Duodenal mucosa (tissue), 2 donors: ENCODE data around the gene MKRN2OS.

ENCODE experiments used
- H3K27ac ChIP-seq: one replicate; pipeline ENCODE4 v1.7.0; 2013; ENCODE audit warnings: low read depth, low read length
- H3K27me3 ChIP-seq, 2 donors: one replicate each; pipeline ENCODE4 v1.7.0; 2013; ENCODE audit warnings: low read length in 2 of 2, control low read depth in 1 of 2; ENCODE audit not compliant: insufficient read depth in 2 of 2, control insufficient read depth in 1 of 2
- H3K36me3 ChIP-seq, 2 donors: one replicate each; pipeline ENCODE4 v1.7.0; 2013; ENCODE audit warnings: low read length in 2 of 2, control low read depth in 1 of 2; ENCODE audit not compliant: insufficient read depth in 2 of 2, control insufficient read depth in 1 of 2
- H3K4me1 ChIP-seq, 2 donors: one replicate each; pipeline ENCODE4 v1.7.0; 2013; ENCODE audit warnings: low read length in 2 of 2, control low read depth in 1 of 2; ENCODE audit not compliant: insufficient read depth in 2 of 2, control insufficient read depth in 1 of 2
- H3K4me3 ChIP-seq, 2 donors: one replicate each; pipeline ENCODE4 v1.7.0; 2013; ENCODE audit warnings: low read length in 2 of 2, low read depth in 1 of 2
- H3K9ac ChIP-seq, 2 donors: one replicate each; pipeline ENCODE4 v1.7.0; 2013; ENCODE audit warnings: low read length in 2 of 2, low read depth in 1 of 2
- H3K9me3 ChIP-seq, 2 donors: one replicate each; pipeline ENCODE4 v1.7.0; 2013; ENCODE audit warnings: low read length in 2 of 2, control low read depth in 1 of 2; ENCODE audit not compliant: control insufficient read depth in 1 of 2

The MKRN2OS gene

DNA sequence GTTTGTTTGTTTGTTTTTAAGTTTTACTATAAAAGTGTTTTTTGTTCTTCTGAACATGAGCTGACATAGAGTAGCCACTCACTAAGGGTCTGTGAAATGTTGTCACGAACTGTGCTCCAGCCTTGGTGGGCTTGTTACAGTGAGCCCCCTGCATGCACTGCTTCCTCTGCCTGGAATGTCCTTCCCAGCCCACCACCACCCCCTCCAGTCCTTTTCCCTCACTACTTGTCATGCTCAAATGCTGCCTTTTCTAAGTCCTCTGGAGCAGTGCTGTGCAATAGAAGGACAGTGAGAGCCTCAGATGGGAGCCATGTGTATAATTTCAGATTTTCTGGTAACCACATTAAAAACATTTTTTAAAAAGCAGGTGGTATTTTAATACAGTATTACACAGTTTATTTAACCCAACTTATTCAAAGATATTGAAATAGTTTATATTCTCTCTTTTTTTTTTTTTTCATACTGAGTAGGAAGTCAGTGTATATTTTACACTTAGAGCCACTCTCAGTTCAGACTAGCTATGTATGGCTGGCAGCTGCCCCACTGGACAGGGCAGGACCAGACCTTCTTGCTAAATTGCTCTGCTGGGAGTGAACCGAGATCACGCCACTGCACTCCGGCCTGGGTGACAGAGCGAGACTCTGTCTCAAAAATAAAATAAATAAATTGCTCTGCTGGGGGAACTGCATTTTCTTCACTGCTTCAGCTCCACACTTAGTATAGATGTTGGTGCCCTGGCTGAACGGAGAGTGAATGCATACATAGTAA, 26.9 kb downstream of the MKRN2OS start:
- H3K27ac ChIP-seq: no peak overlapping the region
- H3K27me3 ChIP-seq: no peaks in the 10 kb centered on the region
- H3K4me1 ChIP-seq: peaks cover 0 to 3% of the 10 kb centered on the region in 2 donors
- H3K36me3 ChIP-seq: peaks cover 0 to 31% of the 10 kb centered on the region in 2 donors
- no peak overlapping the region for H3K4me3 ChIP-seq
- H3K9ac ChIP-seq: no peak overlapping the region
- H3K9me3 ChIP-seq: no peaks in the 10 kb centered on the region

DNA sequence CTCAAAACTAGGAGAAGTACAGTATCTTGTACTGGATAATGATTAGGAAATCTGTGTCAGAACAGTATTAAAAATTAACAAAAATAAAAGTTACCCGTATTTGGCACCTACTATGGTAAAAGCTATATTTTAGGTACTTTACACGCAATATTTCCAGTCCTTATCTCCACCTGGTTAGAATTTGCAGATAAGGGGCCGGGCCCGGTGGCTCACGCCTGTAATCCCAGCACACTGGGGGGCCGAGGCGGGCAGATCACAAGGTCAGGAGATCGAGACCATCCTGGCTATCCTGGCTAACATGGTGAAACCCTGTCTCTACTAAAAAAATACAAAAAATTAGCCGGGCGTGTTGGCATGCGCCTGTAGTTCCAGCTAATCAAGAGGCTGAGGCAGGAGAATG, 28.4 kb downstream of the MKRN2OS start:
- H3K9ac ChIP-seq: no peak overlapping the region
- H3K36me3 ChIP-seq: peaks cover 0 to 26% of the 10 kb centered on the region in 2 donors
- H3K4me1 ChIP-seq: peaks cover 0 to 3% of the 10 kb centered on the region in 2 donors
- no peak overlapping the region for H3K4me3 ChIP-seq
- no peak overlapping the region for H3K27ac ChIP-seq
- no peaks in the 10 kb centered on the region for H3K27me3 ChIP-seq
- H3K9me3 ChIP-seq: no peaks in the 10 kb centered on the region

- no peak overlapping the region for H3K9ac ChIP-seq
- no peaks in the 10 kb centered on the region for H3K9me3 ChIP-seq
- H3K27ac ChIP-seq: no peak overlapping the region
- no peaks in the 10 kb centered on the region for H3K27me3 ChIP-seq
- H3K4me3 ChIP-seq: no peak overlapping the region
- peaks cover 0 to 19% of the 10 kb centered on the region in 2 donors for H3K36me3 ChIP-seq
- H3K4me1 ChIP-seq: peaks cover 0 to 3% of the 10 kb centered on the region in 2 donors
These were observed 29.7 kb downstream of the MKRN2OS start for GRCh38 chr3:12515631-12516030.

DNA sequence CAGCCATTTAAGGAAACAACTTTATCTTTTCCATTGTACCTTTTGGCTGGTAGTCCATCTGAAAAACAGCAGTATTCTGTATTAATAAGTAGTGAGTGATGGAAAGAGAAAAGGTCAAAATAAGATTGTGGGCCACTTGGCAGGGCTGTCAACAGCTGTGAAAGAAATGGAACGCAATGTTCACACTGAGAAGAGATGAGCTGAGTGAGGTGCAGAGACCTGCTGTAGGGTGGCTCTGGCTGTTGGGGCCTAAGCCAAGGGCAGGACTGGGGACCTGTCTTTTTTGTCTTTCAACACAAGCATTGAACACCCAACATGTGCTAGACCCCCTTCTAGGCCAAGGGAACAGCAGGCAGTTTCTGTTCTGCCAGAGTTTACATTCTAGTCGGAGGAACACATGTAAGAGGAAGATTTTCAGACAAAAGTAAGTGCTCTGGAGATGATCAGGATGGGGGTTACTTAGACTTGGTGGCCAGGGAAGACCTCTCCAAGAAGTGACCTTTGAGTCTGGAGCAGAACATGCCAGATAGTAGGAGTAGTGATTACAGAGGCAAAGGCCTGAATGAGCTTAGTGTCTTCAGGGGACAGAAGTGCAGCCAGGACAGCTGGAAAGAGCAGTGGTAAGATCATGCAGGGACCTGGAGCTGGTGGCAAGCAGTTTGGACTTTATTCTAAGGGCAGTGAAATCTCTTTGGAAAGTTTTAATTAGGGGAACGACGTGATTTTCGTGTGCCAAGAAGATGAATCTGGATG, 31.4 kb downstream of the MKRN2OS start:
- Histone ChIP-seq H3K9ac (no peak overlapping the region), H3K4me1 (peaks cover 0 to 3% of the 10 kb centered on the region in 2 donors), H3K27me3 (no peaks in the 10 kb centered on the region), H3K36me3 (peaks cover 0 to 25% of the 10 kb centered on the region in 2 donors), H3K9me3 (no peaks in the 10 kb centered on the region), H3K4me3 (no peak overlapping the region), H3K27ac (no peak overlapping the region)

DNA sequence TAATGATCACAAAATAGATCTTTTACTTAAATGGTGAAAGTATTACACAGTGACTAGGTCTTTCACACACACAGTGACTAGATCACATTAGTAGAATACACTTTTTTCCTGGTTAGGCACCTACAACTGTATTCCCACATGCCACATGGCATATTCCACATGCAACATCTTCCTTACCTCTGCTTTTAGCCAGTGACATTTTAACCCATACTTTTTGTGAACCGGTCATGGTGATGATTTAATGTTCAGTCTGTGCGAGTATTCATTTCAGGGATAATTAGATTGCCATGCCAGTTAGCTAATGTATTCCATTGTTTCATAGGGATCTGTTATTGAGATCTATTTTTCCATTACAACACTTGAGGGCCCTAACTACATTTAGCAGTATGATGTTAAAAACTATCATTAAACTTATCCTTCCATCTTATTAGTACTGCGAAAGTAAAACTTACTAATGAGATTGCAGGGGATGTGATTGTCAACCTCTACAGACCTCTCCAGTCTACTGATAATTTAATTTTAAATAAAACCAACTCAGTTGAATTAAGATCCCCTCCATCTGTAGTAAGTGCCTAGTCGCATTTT, 32.7 kb downstream of the MKRN2OS start:
- H3K36me3 ChIP-seq: peaks cover under 1 to 29% of the 10 kb centered on the region in 2 donors
- H3K9ac ChIP-seq: no peak overlapping the region
- no peaks in the 10 kb centered on the region for H3K9me3 ChIP-seq
- H3K4me3 ChIP-seq: no peak overlapping the region
- H3K4me1 ChIP-seq: peaks cover 0 to 2% of the 10 kb centered on the region in 2 donors
- no peak overlapping the region for H3K27ac ChIP-seq
- H3K27me3 ChIP-seq: no peaks in the 10 kb centered on the region

- no peak overlapping the region for H3K9ac ChIP-seq
These were observed 35.8 kb downstream of the MKRN2OS start for GRCh38 chr3:12509466-12509865.

GRCh38 chr3:12508291-12508700, 37.0 kb downstream of the MKRN2OS start:
- Histone ChIP-seq H3K27ac (no peak overlapping the region), H3K9me3 (no peaks in the 10 kb centered on the region), H3K36me3 (peaks cover 11 to 54% of the 10 kb centered on the region in 2 donors), H3K4me3 (no peak overlapping the region), H3K27me3 (no peaks in the 10 kb centered on the region), H3K9ac (no peak overlapping the region), H3K4me1 (no peaks in the 10 kb centered on the region)

More at GRCh38 chr3:12509466-12509865, 35.8 kb downstream of the MKRN2OS start:
- H3K27ac ChIP-seq: no peak overlapping the region
- H3K9me3 ChIP-seq: no peaks in the 10 kb centered on the region
- peaks cover 7 to 42% of the 10 kb centered on the region in 2 donors for H3K36me3 ChIP-seq
- no peak overlapping the region for H3K4me3 ChIP-seq
- H3K27me3 ChIP-seq: no peaks in the 10 kb centered on the region
- no peaks in the 10 kb centered on the region for H3K4me1 ChIP-seq

DNA sequence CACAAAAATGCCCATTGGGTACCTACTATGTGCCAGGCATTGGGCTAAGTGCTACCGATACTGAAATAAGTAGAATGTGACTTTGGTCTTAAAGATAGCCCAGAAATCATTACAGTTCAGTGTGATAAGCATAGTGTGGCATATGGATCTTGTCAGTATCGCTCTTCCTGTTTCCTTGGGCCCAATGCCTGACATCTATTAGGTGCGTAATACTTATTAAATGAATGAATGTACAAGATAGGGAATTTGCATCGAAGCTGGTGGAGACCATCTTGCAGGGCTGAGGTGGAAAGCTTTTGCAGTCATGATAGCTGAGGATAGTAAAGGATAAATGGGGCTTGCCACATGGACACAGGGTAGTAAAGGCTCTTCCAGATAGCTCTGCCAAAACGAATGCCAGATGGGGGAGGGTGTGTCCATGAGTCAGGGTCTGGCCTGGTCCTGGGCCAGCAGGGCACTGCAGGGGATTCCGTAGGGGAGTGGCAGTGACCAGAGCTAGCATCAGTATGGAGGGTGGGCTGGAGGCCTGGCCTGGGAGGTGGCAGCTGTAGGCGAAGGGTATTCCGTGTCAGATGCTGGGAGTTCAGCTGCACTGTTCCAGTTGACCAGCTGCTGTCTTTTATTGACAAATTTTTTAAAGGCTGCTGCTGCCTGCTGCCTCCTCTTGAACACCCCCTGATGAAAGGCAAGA, 37.6 kb downstream of the MKRN2OS start:
- no peaks in the 10 kb centered on the region for H3K4me1 ChIP-seq
- H3K27me3 ChIP-seq: no peaks in the 10 kb centered on the region
- no peak overlapping the region for H3K4me3 ChIP-seq
- H3K9ac ChIP-seq: no peak overlapping the region
- H3K9me3 ChIP-seq: no peaks in the 10 kb centered on the region
- no peak overlapping the region for H3K27ac ChIP-seq
- H3K36me3 ChIP-seq: peaks cover 12 to 57% of the 10 kb centered on the region in 2 donors

DNA sequence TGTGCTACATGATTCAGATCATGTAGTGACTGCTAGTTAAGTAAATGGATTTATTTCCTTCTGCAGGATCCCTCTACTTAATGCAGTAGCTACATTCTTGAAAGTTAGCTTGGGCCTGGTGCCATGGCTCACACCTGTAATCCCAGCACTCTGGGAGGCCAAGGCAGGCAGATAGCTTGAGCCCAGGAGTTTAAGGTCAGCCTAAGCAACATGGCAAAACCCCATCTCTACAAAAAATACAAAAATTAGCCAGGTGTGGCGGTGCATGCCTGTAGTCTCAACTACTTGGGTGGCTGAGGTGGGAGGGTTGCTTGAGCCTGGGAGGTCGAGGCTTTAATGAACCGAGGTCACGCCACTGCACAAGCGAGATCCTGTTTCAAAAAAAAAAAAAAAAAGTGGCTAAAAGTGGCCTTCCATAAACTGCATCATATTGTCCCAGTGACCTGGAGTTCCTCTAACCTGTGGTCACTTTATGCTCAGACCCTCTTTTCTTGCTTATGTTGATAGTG, 39.0 kb downstream of the MKRN2OS start:
- Histone ChIP-seq H3K27me3 (no peaks in the 10 kb centered on the region), H3K4me1 (no peaks in the 10 kb centered on the region), H3K9me3 (no peaks in the 10 kb centered on the region), H3K9ac (no peak overlapping the region), H3K27ac (no peak overlapping the region), H3K36me3 (peaks cover 12 to 60% of the 10 kb centered on the region in 2 donors), H3K4me3 (no peak overlapping the region)
